Effector memory CD8-positive, alpha-beta T cell (primary cell): ENCODE measurements around the gene LEMD1.
"Not testable (repeated sequence)": the region's sequence is repeated elsewhere in the genome, so short reads cannot be mapped to it uniquely, and the experiment has no call there.

ENCODE experiments used
- ATAC-seq: fragments of 150-1000 bp; cut with Tn5 transposase; replicated peaks from 2 replicates; pipeline ENCODE4 v1.10.0; 2021; ENCODE audit warnings: mild to moderate bottlenecking, moderate library complexity
- DNase-seq, 3 experiments: peaks; one replicate each; pipeline ENCODE4 v3.0.0; 2021
- H3K27ac Mint-ChIP-seq, 2 donors: one replicate each; pipeline ENCODE4 v1.8.0; 2022; ENCODE audit warnings: mild to moderate bottlenecking in 2 of 2, mixed read lengths in 2 of 2, moderate library complexity in 2 of 2
- H3K27me3 Mint-ChIP-seq, 2 donors: one replicate each; pipeline ENCODE4 v1.8.0; 2022; ENCODE audit warnings: mixed read lengths in 2 of 2
- H3K36me3 Mint-ChIP-seq: one replicate; pipeline ENCODE4 v1.8.0; 2022; ENCODE audit warnings: mild to moderate bottlenecking, moderate library complexity, mixed read lengths; ENCODE audit not compliant: insufficient read depth
- H3K4me1 Mint-ChIP-seq, 2 donors: one replicate each; pipeline ENCODE4 v1.8.0; 2022; ENCODE audit warnings: low read depth in 2 of 2, mixed read lengths in 2 of 2
- H3K4me3 Mint-ChIP-seq, 2 donors: one replicate each; pipeline ENCODE4 v1.8.0; 2022; ENCODE audit warnings: mild to moderate bottlenecking in 2 of 2, mixed read lengths in 2 of 2, moderate library complexity in 2 of 2
- H3K9me3 Mint-ChIP-seq, 2 donors: one replicate each; pipeline ENCODE4 v1.8.0; 2022; ENCODE audit warnings: mixed read lengths in 2 of 2

Gene LEMD1

GRCh38 chr1:205442051-205442725 lies 20.3 kb upstream of the LEMD1 start:
- Mint-ChIP-seq H3K36me3 (peaks cover 9% of the 10 kb centered on the region), H3K9me3 (no peaks in the 10 kb centered on the region), H3K4me1 (peaks cover 33 to 34% of the 10 kb centered on the region in 2 donors), H3K4me3 (peak overlapping the region in 1 of 2 donors; percentile 87), H3K27me3 (no peaks in the 10 kb centered on the region), H3K27ac (peak overlapping the region in 1 of 2 donors; percentile 97)
- DNase-seq (no peak), ATAC-seq (no peak)

- Mint-ChIP-seq H3K4me3 (peak overlapping the region; percentile 85 to 87), H3K9me3 (no peaks in the 10 kb centered on the region), H3K27ac (peak overlapping the region; percentile 97), H3K27me3 (no peaks in the 10 kb centered on the region), H3K36me3 (peaks cover 9% of the 10 kb centered on the region), H3K4me1 (peaks cover 37 to 39% of the 10 kb centered on the region in 2 donors)
- DNase-seq (no peak), ATAC-seq (no peak)
Observed at GRCh38 chr1:205441716-205442050, 19.8 kb upstream of the LEMD1 start.

GRCh38 chr1:205441318-205441633 lies 19.4 kb upstream of the LEMD1 start:
- ATAC-seq = no peak
- DNase-seq = no peak
- peak overlapping the region; percentile 85 to 87 for H3K4me3 Mint-ChIP-seq
- peaks cover 37 to 41% of the 10 kb centered on the region in 2 donors for H3K4me1 Mint-ChIP-seq
- H3K36me3 Mint-ChIP-seq = peaks cover 9% of the 10 kb centered on the region
- H3K27me3 Mint-ChIP-seq = no peaks in the 10 kb centered on the region
- H3K9me3 Mint-ChIP-seq = no peaks in the 10 kb centered on the region
- H3K27ac Mint-ChIP-seq = peak overlapping the region; percentile 97

GRCh38 chr1:205440476-205441317 lies 18.8 kb upstream of the LEMD1 start:
- H3K36me3 Mint-ChIP-seq = peaks cover 9% of the 10 kb centered on the region
- ATAC-seq (peak; percentile 90), DNase-seq (peak; percentile 49 to 58 (median 52))
- H3K27me3 Mint-ChIP-seq = no peaks in the 10 kb centered on the region
- H3K4me3 Mint-ChIP-seq = peak overlapping the region; percentile 85 to 87
- H3K4me1 Mint-ChIP-seq = peaks cover 37 to 43% of the 10 kb centered on the region in 2 donors
- H3K27ac Mint-ChIP-seq = peak overlapping the region; percentile 97
- H3K9me3 Mint-ChIP-seq = no peaks in the 10 kb centered on the region

GRCh38 chr1:205440121-205440475 lies 18.2 kb upstream of the LEMD1 start:
- no peaks in the 10 kb centered on the region for H3K9me3 Mint-ChIP-seq
- peak overlapping the region; percentile 85 to 87 for H3K4me3 Mint-ChIP-seq
- peaks cover 0 to 4% of the 10 kb centered on the region in 2 donors for H3K27me3 Mint-ChIP-seq
- peaks cover 9% of the 10 kb centered on the region for H3K36me3 Mint-ChIP-seq
- ATAC-seq (no peak), DNase-seq (no peak)
- H3K27ac Mint-ChIP-seq = peak overlapping the region; percentile 97
- H3K4me1 Mint-ChIP-seq = peaks cover 37 to 43% of the 10 kb centered on the region in 2 donors

- ATAC-seq (no peak), DNase-seq (no peak)
- peaks cover 5 to 13% of the 10 kb centered on the region in 2 donors for H3K27me3 Mint-ChIP-seq
- peak overlapping the region; percentile 97 for H3K27ac Mint-ChIP-seq
- no peaks in the 10 kb centered on the region for H3K9me3 Mint-ChIP-seq
- no peak overlapping the region for H3K4me3 Mint-ChIP-seq
- peaks cover 34 to 43% of the 10 kb centered on the region in 2 donors for H3K4me1 Mint-ChIP-seq
- peaks cover 9% of the 10 kb centered on the region for H3K36me3 Mint-ChIP-seq
Observed at GRCh38 chr1:205438213-205439158, 16.6 kb upstream of the LEMD1 start.

- Mint-ChIP-seq H3K9me3 (no peaks in the 10 kb centered on the region), H3K4me1 (peaks cover 34 to 43% of the 10 kb centered on the region in 2 donors), H3K36me3 (peaks cover 9% of the 10 kb centered on the region), H3K27me3 (peaks cover 5 to 13% of the 10 kb centered on the region in 2 donors), H3K4me3 (no peak overlapping the region), H3K27ac (no peak overlapping the region)
- ATAC-seq (no peak), DNase-seq (no peak)
Observed at GRCh38 chr1:205437570-205437969, 15.7 kb upstream of the LEMD1 start.

- ATAC-seq = peak; percentile 42
- no peaks in the 10 kb centered on the region for H3K9me3 Mint-ChIP-seq
- H3K27ac Mint-ChIP-seq = peak overlapping the region in 1 of 2 donors; percentile 26
- H3K36me3 Mint-ChIP-seq = peaks cover 9% of the 10 kb centered on the region
- DNase-seq = peak in 1 of 3 experiments; percentile 12
- peaks cover 32 to 43% of the 10 kb centered on the region in 2 donors for H3K4me1 Mint-ChIP-seq
- H3K4me3 Mint-ChIP-seq = no peak overlapping the region
- peaks cover 10 to 20% of the 10 kb centered on the region in 2 donors for H3K27me3 Mint-ChIP-seq
Observed at GRCh38 chr1:205436776-205437410, 15.0 kb upstream of the LEMD1 start.

GRCh38 chr1:205435578-205436573 lies 14.0 kb upstream of the LEMD1 start:
- H3K4me1 Mint-ChIP-seq = peaks cover 26 to 35% of the 10 kb centered on the region in 2 donors

GRCh38 chr1:205434738-205435137 lies 12.9 kb upstream of the LEMD1 start:
- Mint-ChIP-seq H3K27ac (peak overlapping the region in 1 of 2 donors; percentile 71), H3K27me3 (peaks cover 10 to 21% of the 10 kb centered on the region in 2 donors), H3K4me1 (peaks cover 18 to 31% of the 10 kb centered on the region in 2 donors), H3K4me3 (no peak overlapping the region), H3K9me3 (no peaks in the 10 kb centered on the region), H3K36me3 (no peaks in the 10 kb centered on the region)
- ATAC-seq (no peak), DNase-seq (no peak)

More at GRCh38 chr1:205435578-205436573, 14.0 kb upstream of the LEMD1 start:
- Mint-ChIP-seq H3K36me3 (peaks cover 8% of the 10 kb centered on the region), H3K27me3 (peaks cover 10 to 21% of the 10 kb centered on the region in 2 donors), H3K27ac (peak overlapping the region in 1 of 2 donors; percentile 26), H3K4me3 (no peak overlapping the region), H3K9me3 (no peaks in the 10 kb centered on the region)
- ATAC-seq (no peak), DNase-seq (no peak)

GRCh38 chr1:205432692-205433091 lies 10.8 kb upstream of the LEMD1 start:
- H3K4me3 Mint-ChIP-seq, H3K27ac Mint-ChIP-seq, H3K36me3 Mint-ChIP-seq, H3K9me3 Mint-ChIP-seq, ATAC-seq, DNase-seq: not testable (repeated sequence)
- H3K4me1 Mint-ChIP-seq = peaks cover 14 to 22% of the 10 kb centered on the region in 2 donors
- H3K27me3 Mint-ChIP-seq = peaks cover 10 to 21% of the 10 kb centered on the region in 2 donors

- no peak overlapping the region for H3K27ac Mint-ChIP-seq
- no peak overlapping the region for H3K4me3 Mint-ChIP-seq
- peaks cover 10 to 18% of the 10 kb centered on the region in 2 donors for H3K4me1 Mint-ChIP-seq
Observed at GRCh38 chr1:205432116-205432515, 10.3 kb upstream of the LEMD1 start.

More at GRCh38 chr1:205432116-205432515, 10.3 kb upstream of the LEMD1 start:
- ATAC-seq (no peak), DNase-seq (no peak)
- Mint-ChIP-seq H3K27me3 (peaks cover 10 to 21% of the 10 kb centered on the region in 2 donors), H3K36me3 (no peaks in the 10 kb centered on the region), H3K9me3 (no peaks in the 10 kb centered on the region)
